DND-41 (cell line): Measurements from ENCODE around the gene KRTAP10-9.

Source experiments
- ATAC-seq: fragments of 200-7000 bp; cut with Tn5 transposase; 3 replicates; pipeline ENCODE4 v1.9.1; 2021; ENCODE audit warnings: low read depth; ENCODE audit not compliant: insufficient read depth
- DNase-seq: peaks from one replicate; pipeline ENCODE4 v3.0.0-alpha.2; 2020
- H2AFZ ChIP-seq: 2 replicates; pipeline ENCODE4 v1.6.0; 2012; ENCODE audit warnings: low read depth, low read length
- H3K27ac ChIP-seq: 2 replicates; pipeline ENCODE4 v1.5.1; 2012; ENCODE audit warnings: low read length, inconsistent platforms
- H3K27me3 ChIP-seq: fragments of 200-600 bp; sonication (generic); 2 replicates; pipeline ENCODE4 v1.6.0; 2012; ENCODE audit warnings: low read length, mild to moderate bottlenecking, inconsistent platforms; ENCODE audit not compliant: insufficient read depth, poor library complexity
- H3K36me3 ChIP-seq: 2 replicates; pipeline ENCODE4 v1.5.1; 2012; ENCODE audit warnings: low read length, inconsistent platforms; ENCODE audit not compliant: insufficient read depth
- H3K4me1 ChIP-seq: 2 replicates; pipeline ENCODE4 v1.5.1; 2012; ENCODE audit warnings: mild to moderate bottlenecking, low read length; ENCODE audit not compliant: insufficient read depth
- H3K4me2 ChIP-seq: 2 replicates; pipeline ENCODE4 v1.6.0; 2012; ENCODE audit warnings: mild to moderate bottlenecking, moderate library complexity, low read length, inconsistent platforms; ENCODE audit not compliant: insufficient read depth
- H3K4me3 ChIP-seq, 2 experiments: fragments of 200-600 bp in 1 of 2; shearing (Covaris generic) in 1 of 2; 2 replicates each; pipeline ENCODE4 v1.5.1; 2012 to 2016; ENCODE audit warnings: inconsistent platforms in 2 of 2, low read length in 2 of 2, mild to moderate bottlenecking in 2 of 2, low read depth in 1 of 2, moderate library complexity in 1 of 2
- H3K79me2 ChIP-seq: 2 replicates; pipeline ENCODE4 v1.6.0; 2012; ENCODE audit warnings: low read length, inconsistent platforms; ENCODE audit not compliant: insufficient read depth
- H3K9ac ChIP-seq: 2 replicates; pipeline ENCODE4 v1.6.0; 2012; ENCODE audit warnings: low read depth, mild to moderate bottlenecking, inconsistent platforms, low read length, moderate library complexity
- H3K9me3 ChIP-seq: 2 replicates; pipeline ENCODE4 v1.5.1; 2012; ENCODE audit warnings: low read length, moderate library complexity, mild to moderate bottlenecking, inconsistent platforms; ENCODE audit not compliant: insufficient read depth, severe bottlenecking
- H4K20me1 ChIP-seq: 2 replicates; pipeline ENCODE4 v1.6.0; 2012; ENCODE audit warnings: low read length; ENCODE audit not compliant: insufficient read depth
- EZH2 ChIP-seq: IDR thresholded peaks from 3 replicates; pipeline ENCODE4 v1.6.1; 2012; ENCODE audit warnings: borderline replicate concordance, low read depth, mild to moderate bottlenecking, moderate library complexity, low read length, inconsistent platforms; ENCODE audit not compliant: severe bottlenecking
- TF ChIP-seq, protein P1 (sequence below): IDR thresholded peaks from 2 replicates; pipeline ENCODE4 v1.5.1; 2012; ENCODE audit warnings: borderline replicate concordance, low read length, moderate library complexity, mild to moderate bottlenecking; ENCODE audit not compliant: poor library complexity, severe bottlenecking; ENCODE audit errors: extremely low read depth

KRTAP10-9 gene

DNA sequence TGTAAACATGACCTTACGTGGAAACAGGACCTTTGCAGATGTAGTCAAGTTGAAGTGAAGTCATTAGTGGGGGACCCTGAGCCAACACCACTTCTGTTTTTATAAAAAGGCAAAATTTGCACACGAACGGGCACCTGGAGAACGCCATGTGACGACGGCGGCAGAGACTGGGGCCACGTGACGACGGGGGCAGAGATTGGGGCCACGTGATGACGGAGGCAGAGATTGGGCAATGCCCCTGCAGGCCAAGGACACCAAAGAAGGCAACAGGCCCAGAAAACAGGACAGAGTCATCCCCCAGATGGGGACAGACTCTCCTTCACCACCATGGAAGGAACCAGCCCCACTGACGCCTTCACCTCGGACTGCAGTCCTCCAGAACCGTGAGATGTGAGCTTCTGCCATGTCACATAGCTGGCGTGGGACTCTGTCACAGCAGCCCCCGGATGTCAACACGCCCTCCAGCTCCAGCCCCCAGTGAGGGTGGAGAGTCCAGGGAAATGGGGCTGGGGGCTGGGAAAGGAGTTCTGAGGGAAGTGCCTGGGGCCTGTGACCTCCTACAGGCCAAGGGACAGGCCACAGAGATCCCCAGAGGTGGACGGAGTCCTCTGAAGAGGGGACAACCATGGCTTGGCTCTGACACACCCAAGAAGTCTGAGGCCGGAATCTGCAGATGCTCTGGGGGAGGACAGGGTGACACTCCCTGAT is 23.5 kb downstream of the KRTAP10-9 start:
- Histone ChIP-seq H3K4me2 (no peak overlapping the region), H3K4me1 (no peaks in the 10 kb centered on the region), H3K36me3 (no peaks in the 10 kb centered on the region), H3K9ac (no peak overlapping the region), H3K9me3 (no peaks in the 10 kb centered on the region), H3K4me3 (no peak overlapping the region), H4K20me1 (no peaks in the 10 kb centered on the region), H3K27me3 (no peaks in the 10 kb centered on the region), H3K79me2 (no peaks in the 10 kb centered on the region), H2AFZ (no peak overlapping the region), H3K27ac (no peak overlapping the region)
- TF ChIP-seq EZH2, result no peak
- TF ChIP-seq, protein P1, sequence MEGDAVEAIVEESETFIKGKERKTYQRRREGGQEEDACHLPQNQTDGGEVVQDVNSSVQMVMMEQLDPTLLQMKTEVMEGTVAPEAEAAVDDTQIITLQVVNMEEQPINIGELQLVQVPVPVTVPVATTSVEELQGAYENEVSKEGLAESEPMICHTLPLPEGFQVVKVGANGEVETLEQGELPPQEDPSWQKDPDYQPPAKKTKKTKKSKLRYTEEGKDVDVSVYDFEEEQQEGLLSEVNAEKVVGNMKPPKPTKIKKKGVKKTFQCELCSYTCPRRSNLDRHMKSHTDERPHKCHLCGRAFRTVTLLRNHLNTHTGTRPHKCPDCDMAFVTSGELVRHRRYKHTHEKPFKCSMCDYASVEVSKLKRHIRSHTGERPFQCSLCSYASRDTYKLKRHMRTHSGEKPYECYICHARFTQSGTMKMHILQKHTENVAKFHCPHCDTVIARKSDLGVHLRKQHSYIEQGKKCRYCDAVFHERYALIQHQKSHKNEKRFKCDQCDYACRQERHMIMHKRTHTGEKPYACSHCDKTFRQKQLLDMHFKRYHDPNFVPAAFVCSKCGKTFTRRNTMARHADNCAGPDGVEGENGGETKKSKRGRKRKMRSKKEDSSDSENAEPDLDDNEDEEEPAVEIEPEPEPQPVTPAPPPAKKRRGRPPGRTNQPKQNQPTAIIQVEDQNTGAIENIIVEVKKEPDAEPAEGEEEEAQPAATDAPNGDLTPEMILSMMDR, result no peak
- no peak for ATAC-seq
- no peak for DNase-seq

DNA sequence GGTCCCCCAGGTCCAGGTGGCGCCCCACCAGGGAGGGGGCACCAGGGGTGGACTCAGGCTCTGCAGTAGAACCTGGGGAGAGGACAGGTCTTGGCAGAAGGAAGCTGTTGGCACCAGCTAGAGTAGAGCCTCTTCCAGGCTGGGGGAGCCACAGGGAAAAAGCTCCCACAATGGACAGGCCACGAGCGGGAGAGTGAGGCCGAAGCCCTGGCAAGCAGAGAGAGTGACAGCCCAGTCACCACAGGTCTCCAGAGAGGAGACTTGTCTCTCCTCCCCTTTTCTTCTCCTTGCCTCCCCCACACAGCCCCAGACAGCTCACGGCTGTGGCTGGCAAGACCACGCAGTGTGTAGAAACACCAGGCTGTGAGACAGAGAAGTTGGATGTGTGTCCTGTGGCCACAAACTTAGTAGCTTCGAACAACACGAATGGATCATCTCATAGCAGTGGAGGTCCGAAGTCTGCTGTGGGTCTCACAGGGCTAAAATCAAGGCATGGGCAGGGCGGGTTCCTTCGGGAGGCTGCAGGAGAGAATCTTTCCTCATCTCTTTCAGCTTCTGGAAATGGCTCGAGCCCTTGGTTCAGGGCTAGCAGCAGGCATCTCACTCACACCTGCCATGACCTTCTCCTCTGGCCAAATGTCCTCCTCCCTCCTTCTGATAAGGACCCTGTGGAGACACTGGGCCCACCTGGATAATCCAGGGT is 24.2 kb downstream of the KRTAP10-9 start:
- H4K20me1 ChIP-seq, result no peaks in the 10 kb centered on the region
- no peak overlapping the region for H3K27ac ChIP-seq
- H3K4me3 ChIP-seq, result no peak overlapping the region
- no peak overlapping the region for H3K4me2 ChIP-seq
- H3K36me3 ChIP-seq, result no peaks in the 10 kb centered on the region
- H3K9me3 ChIP-seq, result peaks cover 2% of the 10 kb centered on the region
- ATAC-seq, result no peak
- H2AFZ ChIP-seq, result no peak overlapping the region
- no peak overlapping the region for H3K9ac ChIP-seq
- H3K27me3 ChIP-seq, result no peaks in the 10 kb centered on the region
- no peaks in the 10 kb centered on the region for H3K79me2 ChIP-seq
- DNase-seq, result no peak
- TF ChIP-seq, protein P1, result no peak
- TF ChIP-seq EZH2, result no peak
- H3K4me1 ChIP-seq, result no peaks in the 10 kb centered on the region

DNA sequence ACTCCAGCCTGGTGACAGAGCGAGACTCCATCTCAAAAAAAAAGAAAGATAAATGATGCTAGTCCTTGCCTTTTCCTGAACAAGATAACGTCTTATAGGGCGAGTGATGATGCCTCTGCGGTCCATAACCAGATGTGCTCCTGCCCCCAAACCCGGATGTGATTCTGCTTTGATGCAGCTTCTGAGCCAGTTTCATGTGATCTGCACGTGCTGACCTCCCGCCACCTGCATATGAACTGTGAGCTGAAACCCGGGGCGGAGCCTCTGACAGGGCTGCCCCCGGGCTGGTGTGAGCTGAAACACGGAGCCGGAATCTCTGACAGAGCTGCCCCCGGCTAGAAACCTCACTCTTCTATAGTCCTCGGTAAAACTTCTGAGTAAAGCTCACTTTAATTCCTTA is 26.2 kb downstream of the KRTAP10-9 start:
- Histone ChIP-seq H3K27me3 (no peaks in the 10 kb centered on the region), H2AFZ (no peak overlapping the region), H3K4me1 (peaks cover 13% of the 10 kb centered on the region), H3K4me2 (no peak overlapping the region), H3K9me3 (peaks cover 4% of the 10 kb centered on the region), H3K9ac (no peak overlapping the region), H3K79me2 (no peaks in the 10 kb centered on the region), H4K20me1 (no peaks in the 10 kb centered on the region), H3K4me3 (no peak overlapping the region), H3K36me3 (no peaks in the 10 kb centered on the region), H3K27ac (no peak overlapping the region)
- ATAC-seq (no peak), DNase-seq (no peak)
- no peak for TF ChIP-seq EZH2
- TF ChIP-seq, protein P1, result no peak
